Anterior cingulate cortex (tissue), 58 donors: ENCODE data around the gene TBC1D4.

ENCODE experiments used
- DNase-seq, 58 donors: peaks; one replicate each; lab custom pipeline; 2025; lab: John Stamatoyannopoulos, UW

The TBC1D4 gene, protein sequence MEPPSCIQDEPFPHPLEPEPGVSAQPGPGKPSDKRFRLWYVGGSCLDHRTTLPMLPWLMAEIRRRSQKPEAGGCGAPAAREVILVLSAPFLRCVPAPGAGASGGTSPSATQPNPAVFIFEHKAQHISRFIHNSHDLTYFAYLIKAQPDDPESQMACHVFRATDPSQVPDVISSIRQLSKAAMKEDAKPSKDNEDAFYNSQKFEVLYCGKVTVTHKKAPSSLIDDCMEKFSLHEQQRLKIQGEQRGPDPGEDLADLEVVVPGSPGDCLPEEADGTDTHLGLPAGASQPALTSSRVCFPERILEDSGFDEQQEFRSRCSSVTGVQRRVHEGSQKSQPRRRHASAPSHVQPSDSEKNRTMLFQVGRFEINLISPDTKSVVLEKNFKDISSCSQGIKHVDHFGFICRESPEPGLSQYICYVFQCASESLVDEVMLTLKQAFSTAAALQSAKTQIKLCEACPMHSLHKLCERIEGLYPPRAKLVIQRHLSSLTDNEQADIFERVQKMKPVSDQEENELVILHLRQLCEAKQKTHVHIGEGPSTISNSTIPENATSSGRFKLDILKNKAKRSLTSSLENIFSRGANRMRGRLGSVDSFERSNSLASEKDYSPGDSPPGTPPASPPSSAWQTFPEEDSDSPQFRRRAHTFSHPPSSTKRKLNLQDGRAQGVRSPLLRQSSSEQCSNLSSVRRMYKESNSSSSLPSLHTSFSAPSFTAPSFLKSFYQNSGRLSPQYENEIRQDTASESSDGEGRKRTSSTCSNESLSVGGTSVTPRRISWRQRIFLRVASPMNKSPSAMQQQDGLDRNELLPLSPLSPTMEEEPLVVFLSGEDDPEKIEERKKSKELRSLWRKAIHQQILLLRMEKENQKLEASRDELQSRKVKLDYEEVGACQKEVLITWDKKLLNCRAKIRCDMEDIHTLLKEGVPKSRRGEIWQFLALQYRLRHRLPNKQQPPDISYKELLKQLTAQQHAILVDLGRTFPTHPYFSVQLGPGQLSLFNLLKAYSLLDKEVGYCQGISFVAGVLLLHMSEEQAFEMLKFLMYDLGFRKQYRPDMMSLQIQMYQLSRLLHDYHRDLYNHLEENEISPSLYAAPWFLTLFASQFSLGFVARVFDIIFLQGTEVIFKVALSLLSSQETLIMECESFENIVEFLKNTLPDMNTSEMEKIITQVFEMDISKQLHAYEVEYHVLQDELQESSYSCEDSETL (N-terminal part only)

DNA sequence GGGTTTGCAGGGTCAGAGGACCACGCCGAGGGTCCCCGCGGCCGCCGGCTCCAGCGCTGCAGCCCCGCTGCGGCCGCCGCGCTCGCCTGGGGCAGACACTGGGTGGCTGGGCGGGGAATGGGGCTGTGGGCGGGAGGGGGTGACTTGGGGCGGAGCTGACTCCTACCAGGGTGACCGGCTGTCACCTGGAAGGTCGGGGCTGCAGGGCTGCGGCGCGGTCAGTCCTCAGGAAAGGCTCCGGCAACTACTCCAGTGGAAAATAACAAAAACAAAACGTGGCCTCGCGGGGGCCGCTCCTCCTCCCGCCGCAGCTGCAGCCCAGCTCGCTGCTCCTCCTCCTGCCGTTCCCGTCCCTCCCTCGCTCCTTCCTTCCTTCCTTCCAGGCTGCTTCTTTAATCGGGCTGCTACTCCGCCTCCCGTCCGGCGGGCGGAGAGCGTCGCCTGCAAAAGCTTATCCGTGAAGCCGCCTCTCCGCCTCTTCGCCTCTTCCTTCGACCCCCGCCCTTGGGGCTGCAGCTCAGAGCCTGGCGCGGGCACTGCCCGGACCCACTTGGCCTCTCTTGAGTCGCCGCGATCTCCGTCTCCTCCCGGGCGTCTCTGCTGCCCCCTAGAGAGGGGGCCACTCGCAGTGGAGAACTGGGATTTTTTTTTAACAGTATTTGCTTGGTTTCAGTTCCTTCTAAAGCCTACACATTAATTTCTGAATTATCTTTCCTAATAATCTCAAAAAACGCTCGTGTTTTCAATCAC lies at the start of gene TBC1D4:
TBC1D4 (minus strand) TSS at position 100 of the 750 bp plus-strand sequence. CDS start 402 bp downstream, outside the sequence.
- DNase-seq: peak in 57 of 58 donors; percentile 23 to 90 (median 74)

DNA sequence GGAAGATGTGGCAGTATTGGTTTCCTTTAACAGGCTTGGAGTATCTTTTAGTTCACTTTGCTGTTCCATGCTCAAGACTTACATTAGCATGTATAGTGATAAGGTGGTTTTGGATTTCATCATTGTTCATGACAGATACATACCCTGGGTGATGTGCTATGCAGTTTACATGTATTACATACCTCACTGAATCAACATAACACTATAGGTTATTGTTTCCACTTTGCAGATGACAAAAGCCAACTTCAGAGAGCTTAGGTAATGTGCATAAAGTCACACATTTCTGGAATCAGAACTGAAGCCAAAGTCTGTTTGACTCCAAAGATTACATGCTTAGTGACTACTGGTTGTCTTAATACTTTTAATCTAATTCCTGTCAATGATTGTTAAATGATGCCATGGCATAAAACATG lies 48.6 kb upstream of the TBC1D4 start:
- no peak for DNase-seq

DNA sequence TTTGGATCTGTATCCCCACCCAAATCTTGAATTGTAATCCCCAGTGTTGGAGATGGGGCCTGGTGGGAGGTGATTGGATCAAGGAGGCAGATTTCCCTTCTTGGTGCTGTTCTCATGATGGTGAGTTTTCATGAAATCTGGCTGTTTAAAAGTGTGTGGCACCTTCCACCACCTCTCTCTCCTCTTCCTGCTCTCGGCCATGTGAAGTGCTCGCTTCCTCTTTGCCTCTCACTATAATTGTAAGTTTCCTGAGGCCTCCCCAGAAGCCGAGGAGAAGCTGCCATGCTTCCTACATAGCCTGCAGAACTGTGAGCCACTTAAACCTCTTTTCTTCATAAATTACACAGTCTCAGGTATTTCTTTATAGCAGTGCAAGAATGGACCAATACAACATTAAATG lies 40.0 kb upstream of the TBC1D4 start:
- no peak for DNase-seq

DNA sequence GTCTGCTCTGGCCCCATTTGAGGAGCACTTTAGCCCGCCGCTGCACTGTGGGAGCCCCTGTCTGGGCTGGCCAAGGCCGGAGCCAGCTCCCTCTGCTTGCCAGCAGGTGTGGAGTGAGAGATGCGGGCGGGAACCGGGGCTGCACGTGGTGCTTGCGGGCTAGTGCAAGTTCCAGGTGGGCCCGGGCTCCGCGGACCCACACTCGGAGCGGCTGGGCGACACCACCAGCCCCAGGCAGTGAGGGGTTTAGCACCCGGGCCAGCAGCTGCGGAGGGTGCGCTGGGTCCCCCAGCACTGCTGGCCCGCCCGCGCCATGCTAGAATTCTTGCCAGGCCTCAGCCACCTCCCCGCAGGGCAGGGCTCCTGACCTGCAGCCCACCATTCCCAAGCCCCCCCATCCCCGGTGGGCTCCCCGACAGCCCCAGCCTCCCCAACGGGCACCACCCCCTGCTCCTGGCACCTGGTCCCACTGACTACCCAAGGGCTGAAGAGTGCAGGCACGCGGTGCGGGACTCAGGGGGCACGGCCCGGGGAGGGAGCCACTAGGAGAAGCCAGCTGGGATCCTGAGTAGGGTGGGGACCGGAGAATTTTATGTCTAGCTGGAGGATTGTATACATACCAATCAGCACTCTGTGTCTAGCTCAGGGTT lies 36.6 kb upstream of the TBC1D4 start:
- DNase-seq: no peak

DNA sequence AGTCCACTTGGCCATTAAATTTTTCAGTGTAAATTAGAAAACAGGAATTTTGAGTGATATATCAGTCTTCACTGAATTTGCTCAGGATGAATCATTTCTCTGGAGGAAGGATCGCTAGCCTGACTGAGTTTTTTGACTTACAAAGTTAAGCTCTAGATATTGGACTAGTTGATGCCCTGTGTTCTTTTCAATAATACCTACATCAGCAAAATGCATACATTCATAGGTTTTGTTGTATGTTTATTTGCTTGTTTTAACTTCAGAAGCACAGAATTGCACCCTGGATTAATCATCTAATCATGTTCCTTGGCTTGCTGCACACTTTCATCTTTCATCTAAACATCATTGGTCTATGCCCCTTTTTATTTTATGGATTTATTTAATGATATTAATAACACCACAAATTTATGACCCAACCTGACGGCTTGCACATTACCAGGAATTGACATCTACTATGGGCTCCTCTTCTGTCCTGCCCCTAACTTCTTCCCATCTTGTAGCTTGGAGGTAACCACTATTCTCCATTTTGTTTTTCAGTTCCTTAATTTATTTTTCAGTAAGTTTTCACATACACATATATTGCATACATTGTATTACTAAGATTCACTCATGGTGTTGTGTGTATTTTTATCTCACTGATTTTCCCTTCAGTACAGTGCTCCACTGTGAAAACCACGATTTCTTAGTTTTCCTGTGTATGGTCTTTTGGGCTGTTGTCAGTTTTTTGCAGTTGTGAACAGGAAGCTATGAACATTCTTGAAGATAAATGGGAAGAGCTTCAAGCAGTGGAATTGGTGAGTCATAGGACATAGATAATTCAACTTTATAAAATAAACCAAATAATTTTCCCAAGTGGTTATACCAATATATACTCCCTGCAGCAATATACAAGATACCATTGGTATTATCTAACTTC lies 32.4 kb upstream of the TBC1D4 start:
- DNase-seq: no peak

DNA sequence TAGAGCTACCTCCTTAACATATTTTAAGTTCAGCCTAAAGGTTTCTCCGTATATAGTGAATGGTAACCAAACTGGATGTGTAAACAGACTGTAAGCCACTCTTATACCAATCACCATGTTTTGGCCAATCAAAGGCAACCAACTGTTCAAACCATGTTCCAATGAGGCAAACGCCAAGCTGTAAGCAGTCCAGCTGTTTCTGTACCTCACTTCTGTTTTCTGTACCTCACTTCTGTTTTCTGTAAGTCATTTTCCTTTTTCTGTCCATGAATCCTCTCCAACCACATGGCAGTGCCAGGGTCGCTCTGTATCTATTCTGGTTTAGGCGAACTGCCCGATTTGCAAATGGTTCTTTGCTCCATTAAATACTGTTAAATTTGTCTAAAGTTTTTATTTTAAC lies 31.3 kb upstream of the TBC1D4 start:
- no peak for DNase-seq

DNA sequence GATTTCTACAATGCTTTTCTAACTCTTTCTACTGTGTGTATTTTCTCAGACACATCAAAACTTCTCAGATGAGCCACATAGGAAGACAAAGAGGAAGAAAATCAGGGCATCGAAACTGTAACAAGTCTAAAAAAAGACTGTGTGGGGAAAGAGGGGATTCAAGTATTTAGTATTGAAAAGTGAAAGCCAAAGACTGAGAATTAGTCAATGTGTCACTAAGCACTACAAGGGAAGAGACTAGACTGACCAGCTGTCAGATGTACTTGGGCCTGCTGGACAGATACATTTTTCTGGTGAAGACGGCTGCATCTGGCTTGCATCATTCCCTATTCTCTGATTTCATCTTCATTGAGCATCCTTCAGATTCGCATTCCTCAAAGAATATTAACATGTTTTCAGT lies 30.3 kb upstream of the TBC1D4 start:
- no peak for DNase-seq

DNA sequence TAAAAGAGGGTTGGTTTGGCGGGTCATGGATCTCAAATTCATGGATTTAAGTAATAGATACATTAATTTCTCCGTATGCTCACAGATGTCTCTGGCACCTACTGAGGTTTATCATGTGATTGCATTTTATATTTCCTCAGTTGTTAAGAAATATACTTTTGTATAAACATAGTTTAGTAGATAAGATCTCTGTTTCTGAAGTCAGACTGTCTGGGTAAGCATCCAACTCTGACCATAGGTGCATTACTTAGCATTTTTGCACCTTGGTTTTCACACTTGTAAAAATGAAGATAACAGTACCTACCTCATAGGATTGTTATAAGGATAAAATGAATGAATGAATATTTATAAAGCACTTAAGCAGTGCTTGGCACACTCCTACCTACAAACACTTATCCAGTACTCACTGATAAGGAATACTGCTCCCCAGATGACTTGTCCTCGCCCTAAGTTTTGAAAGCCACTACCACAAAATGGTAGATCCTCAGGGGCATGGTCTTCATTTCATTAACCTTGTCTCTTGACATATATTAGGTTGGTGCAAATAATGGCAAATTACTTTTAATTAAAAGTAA lies 29.2 kb upstream of the TBC1D4 start:
- DNase-seq: no peak

DNA sequence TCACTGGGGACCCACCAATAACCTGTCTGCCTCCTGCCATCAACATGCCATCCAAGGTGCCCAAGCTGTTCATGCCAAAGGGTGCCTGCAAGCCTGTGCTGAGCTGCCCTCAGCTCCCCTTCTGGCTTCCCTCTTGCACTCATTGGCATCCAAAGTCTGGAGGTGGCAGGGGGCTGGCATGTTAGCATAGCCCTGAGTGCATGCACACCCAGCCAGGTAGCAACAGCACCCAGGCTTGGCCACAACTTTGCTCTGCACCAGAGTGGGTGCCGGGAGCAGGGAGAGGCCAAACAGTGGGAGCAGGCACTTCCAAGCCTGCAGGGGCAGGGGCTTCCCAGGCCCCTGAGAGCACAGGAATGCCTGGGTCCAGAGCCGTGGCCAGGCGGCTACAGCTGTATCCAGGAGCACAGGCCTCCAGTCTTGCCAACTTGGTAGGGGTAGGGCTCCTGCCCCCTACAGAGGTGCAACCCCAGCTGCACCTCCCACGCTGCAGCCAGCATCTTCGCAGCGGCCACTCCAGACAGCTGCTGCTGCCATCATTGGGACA lies 26.1 kb upstream of the TBC1D4 start:
- peak in 1 of 58 donors; percentile 2 for DNase-seq

DNA sequence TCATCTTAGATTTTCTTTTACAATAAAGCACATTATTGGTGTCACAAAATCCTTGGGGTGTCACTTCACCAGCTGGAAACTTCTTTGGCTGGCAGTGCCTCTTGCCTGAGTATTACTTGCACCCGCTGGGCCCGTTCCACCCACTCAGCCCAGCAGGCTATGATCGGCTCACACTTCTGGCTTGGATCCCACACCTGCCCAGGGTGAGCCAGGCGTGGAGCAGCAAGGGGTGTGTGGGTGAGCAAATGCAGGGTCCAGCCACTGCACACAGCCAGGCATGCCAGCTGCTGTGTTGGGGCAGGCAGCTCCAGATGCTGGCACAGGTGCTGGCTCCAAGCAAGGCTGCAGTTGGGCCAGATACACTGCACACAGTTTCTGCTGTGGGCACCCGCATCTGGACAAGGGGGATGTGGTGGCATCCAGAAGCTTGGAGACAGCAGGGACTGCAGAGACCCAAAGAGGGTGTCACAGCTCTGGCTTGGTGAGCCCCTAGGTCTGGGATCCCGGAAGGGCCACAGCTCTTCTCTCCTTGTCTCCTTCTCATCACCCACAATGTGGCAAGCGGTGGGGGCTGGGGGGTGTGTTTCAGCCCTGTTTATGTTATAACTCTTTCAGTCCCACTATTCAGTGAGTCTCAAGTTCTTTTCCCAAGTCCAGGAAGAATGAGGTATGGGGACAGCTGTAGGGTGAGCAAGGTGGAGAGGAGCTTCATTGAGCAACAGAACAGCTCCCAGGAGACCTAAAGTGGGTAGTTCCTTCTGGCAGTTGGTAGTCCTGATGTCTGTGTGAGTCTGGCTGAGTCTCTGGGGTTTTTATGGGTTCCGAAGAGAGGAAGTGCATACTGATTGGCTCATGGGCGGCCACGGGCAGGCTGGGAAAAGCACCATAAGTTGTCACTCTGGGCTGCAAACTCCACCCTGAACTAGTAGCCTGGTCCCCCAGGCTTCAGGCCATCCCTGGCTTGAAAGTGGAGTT lies 25.3 kb upstream of the TBC1D4 start:
- peak in 2 of 58 donors; percentile 3 to 4 for DNase-seq

DNA sequence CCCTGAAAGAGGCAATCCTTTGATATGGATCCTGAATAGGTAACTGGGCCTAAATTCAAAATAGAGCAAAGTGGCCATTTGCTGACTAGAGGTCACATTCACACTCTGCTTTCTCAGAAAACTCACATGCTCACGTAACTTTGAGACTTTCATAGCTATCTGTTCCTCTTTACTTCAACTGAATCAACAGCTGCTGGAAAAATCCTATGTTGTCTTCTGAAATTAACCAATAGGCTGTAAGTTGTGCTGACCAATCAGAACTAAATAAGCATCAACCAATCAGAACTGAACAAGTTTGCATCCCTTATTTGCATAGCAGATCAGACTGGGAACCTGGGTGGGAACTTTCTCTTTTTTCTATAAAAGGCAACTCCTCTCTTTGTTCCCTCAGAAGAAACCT lies 24.0 kb upstream of the TBC1D4 start:
- DNase-seq: no peak

DNA sequence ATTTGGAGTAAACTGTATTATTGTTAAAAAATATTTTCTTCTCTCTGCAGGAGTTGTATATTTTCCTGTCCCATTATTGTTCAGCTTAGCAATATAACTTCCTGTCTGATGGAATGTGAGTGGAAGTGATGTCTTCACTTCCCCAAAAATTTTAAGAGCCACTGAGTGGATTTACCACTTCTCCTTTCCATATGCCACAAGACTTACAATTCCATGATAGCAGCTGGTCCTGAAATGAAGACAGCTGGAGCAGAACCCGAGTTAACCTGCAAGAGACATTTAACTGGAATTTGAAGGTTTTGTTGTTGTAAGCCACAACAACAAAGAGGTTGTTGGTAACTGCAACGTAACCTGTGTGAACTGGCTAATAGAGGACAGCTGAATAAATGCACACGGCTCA lies 23.4 kb upstream of the TBC1D4 start:
- no peak for DNase-seq

DNA sequence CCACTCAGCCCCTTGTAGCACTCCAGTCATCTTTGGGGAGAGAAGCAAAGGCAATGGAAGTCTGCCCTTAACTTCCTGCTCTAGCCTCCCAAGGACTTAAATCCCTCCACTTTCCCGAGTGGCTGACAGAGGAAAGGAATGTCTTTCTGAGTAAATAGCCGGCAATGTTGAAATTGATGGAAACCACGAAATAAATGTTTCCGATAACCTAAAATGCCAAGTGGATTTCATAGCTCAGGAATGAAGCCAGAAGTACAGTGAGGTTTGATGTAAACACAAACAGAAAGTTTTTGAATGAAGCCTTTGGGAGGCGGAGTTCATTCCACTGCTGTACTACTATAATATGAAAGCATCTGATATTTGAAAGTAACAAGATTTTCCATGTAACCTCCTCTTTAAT lies 14.0 kb upstream of the TBC1D4 start:
- no peak for DNase-seq

DNA sequence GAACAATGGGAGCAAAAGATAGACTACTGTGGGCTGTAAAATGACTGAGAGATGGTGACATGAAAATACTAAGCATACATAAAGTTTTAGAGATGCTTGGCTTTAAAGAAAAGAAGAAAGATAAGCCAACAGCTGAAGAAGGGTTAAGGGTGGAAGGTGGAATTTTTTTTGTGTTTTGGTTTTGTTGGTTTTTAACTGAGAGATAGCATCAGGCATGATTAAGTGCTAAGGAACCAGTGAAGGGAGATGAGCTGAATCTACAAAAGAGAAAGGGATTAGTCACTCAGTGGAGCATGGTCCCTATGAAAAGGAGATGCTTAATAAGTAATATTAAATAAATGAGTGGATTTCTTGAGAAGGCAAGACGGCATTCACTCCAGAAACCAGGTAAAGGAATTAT lies 12.5 kb upstream of the TBC1D4 start:
- no peak for DNase-seq

DNA sequence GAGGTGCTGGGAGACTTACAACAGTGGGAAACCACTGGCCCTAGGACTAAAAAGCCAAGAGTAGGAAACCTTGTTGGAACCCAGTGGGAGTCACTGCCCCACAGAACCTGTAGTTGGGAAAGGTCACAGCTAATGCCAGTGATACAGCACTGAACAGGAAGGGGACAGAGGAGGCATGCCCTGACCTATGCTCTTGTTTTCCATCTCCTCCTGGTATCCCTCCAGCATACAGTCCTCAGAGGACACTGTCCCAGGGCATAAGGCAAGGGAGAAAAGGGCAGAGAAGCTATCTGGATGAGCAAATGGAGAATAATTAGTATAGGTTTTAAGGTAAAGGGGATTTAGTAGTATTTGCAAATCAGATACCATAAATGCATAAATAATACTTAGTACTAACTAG lies 11.2 kb upstream of the TBC1D4 start:
- no peak for DNase-seq

DNA sequence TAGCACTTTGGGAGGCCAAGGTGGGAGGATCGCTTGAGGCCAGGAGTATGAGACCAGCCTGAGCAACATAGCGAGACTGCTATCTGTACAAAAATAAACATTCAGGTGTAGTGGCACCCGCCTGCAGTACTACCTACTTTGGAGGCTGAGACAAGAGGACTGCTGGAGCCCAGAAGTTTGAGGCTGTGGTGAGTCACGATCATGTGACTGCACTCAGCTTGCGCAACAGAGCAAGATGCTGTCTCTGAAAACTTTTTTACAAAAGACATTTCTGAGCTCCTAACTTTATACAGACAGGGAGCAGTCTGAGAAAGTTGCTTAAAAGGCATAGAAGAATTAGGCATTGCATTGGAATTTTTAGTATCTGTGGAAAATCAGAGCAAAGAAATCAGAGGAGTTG lies 10.4 kb upstream of the TBC1D4 start:
- no peak for DNase-seq

DNA sequence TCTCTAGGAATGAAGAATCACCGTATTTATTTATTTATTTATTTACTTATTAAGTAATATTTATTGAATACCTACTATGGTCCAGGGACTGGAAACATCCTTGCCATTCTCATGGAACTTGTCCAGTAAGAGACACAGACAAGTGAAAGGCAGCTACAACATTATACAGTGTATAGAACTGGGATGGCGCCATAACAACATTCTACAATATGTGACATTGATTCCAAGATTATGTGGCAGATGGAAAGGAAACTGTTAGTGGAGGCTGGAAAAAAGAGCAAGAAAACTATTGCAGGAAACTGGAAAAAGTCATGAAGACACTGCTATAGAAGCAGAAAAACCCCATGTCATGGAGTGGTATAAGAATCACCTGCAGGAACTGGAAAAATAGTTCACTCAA lies 9.4 kb upstream of the TBC1D4 start:
- no peak for DNase-seq
